HG03378 (cell line): ENCODE data around the gene PFN1.
A peak's percentile ranks its signal among the peaks of the same experiment; 100 is the strongest.

Experiments
- ATAC-seq: cut with Tn5 transposase; IDR thresholded peaks from one replicate; pipeline ENCODE4 v1.9.1; 2021; ENCODE audit warnings: mild to moderate bottlenecking, moderate library complexity; ENCODE audit not compliant: unreplicated experiment

The PFN1 gene

DNA sequence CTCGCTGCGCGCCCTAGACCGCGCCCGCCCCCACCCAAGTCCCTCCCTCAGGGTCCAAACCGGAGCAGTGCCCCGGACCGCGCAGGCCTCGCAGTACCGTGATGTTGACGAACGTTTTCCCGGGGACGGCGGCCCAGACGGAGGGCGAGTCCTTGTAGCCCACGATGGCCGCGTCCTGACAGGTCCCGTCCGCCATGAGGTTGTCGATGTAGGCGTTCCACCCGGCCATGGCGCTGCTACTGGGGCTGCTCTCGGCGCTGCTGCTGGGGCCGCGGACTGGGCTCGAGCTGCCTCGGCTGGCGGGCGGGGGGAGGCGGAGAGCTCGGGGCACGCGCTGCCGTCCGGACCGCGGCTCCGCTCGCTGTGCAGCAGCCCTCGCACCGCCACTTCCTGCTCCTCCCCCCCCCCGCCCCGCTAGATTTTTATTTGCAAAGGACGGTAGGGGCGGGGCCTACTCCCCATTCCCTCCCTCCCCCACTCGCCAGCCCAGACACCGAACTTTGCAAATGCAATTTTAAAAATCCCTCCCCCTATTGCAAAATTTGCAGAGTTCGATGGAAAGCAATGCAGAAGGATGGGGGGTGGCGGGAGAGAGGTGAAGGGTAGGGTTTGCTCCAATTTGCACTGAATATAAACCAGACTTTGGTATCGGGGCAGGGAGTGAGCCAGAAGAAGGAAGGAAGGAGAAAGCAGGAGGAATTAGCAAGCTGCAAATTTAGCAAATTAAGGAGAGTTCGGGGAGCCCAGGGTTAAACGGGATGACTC is at the start of gene PFN1:
PFN1 (minus strand) TSS at position 365 of the 765 bp plus-strand sequence; CDS start at position 229, 136 bp downstream.
- ATAC-seq, result peak; percentile 1

DNA sequence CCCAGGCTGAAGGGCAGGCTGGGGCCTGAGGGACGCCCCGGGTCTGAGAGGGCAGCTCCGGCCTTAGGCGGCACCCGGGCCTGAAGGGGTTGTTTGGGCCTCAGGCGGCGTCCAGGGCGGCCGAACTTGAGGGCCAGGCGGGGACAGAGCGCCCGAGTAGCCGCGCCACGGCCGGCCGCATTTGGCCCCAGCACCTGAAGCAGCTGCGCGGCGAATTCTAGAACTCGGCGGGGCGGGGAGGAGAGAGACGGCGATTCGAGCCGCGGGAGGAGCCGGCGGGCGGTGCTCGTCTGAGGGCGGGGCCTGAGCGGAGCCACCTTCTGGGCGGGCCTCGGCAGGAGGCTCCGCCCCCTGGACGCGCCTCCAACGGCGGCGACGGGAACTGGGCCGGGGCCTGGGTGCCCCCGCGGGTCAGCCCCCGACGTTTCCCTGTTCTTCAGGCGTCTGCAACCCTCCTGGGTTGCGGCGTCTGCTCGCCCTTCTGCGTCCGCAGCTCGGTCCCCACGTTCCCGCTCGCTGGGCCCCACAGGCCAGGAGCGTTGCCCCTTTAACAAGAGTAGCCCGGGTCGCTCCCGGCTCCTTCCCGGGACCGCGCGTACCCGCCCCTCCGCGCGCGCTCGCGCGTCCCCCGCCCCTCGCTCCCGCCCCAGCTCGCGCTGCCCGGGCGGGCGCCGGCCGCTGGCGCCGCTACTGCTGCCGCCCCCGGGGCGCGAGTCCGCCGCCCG is 49.1 kb upstream of the PFN1 start, which contains the start of the genes INCA1 and KIF1C:
INCA1 (minus strand) TSS at position 221 of the 725 bp plus-strand sequence. CDS start 3,085 bp downstream, outside the sequence.
KIF1C (plus strand) TSS at position 649 of the 725 bp plus-strand sequence. CDS start 2,297 bp downstream, outside the sequence.
- ATAC-seq, result peak; percentile 71

DNA sequence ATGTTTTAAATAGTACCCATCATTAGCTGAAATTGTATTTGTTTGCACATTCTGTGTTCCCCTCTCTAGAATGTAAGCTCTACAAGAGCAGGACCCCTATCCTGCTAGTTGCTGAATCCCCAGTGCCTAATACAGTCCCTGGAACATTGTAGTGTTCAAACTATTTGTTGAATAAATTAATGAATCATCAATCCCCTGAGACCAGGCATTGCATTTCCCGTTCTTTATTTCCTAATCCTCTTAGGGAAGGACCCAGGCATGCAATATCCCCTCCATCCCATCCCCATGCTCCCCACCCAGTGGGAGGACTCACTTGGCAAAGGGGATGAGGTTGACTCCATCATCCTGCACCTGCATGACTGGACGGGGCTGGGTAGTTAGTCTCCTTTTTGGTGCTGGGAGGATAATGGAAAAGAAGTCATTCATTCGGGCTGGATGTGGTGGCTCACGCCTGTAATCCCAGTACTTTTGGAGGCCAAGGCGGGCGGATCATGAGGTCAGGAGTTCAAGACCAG is 45.8 kb upstream of the PFN1 start:
- ATAC-seq, result no peak

DNA sequence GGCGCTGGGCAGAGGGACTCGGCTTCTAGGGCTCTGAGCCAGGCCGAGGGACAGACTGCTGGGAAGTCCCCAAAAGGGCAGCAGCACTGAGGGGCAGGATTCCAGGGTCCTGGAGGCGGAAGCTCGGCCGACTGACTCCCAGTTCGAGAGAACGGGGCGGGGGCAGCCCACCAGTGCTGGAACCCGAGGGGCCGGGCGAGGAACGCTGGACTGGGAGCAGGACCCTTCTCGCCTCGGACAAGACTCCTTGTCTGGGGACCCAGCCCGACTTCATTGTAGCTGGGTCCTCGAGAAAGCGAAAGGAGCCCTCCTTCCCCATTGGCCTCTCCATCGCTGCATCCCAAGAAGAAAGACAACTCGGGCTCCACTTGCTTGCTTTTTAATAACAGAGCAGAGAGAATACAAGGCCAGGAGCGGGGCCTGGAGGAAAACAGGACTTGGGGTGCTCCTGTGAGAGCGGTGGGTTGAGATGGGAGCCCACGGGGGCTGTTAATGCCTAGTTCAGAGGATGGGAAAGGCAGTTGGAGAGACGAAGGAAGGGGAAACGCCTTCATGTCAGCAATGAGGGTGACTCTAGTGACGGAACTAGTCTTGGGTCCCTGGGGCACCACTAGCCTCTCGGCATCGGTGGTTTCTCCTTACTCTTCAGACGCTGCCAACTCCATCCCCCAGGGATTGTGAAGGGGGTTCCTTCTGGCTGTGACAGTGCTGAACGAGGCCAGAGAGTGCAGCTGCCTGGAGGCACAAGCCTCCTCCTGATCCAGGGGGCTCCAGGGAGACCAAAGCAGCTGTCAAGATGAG is 39.6 kb upstream of the PFN1 start:
- ATAC-seq, result no peak

DNA sequence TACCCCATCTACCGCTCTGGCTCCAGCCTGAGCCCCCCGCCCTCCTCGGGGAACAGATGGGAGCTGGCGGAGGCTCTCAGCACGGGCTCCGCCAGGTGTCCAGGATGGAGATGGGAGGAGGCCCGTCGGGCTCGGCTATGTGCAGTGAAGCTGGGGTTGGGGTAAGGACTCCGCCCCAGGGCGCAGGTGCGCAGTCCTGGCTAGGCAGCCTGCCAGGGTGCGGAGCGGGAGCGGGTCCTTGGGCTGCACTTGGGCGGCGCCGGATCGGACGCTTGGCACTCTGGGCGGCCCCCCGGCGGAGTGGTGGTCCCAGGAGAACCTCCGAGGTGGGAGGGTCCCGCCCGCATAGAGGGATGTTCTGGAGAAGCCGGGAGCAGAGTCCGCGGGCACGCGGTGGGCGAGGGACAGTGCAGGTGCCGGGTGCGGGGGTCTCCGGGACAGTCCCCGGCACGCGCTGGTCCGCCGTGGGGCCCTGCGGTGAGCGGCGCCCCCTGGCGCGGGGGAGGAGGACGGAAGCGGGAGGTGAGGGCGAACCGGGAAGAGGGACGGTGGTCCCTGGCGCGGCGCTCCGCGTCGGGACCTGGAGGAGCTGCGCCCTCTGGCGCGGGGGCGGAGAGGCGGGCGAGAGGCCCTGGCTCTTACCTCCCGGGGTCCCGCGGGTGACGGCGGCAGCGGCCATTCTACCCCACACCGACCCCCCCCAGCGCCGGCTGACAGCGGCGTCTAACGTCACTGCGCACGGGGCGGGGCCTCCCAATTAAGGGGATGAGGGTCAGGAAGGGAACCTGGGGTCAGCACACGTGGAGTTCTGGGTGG is 38.8 kb upstream of the PFN1 start, which contains the start of gene CAMTA2:
CAMTA2 (minus strand) TSS at position 725 of the 816 bp plus-strand sequence. CDS start 1,453 bp downstream, outside the sequence.
- ATAC-seq, result peak; percentile 52

DNA sequence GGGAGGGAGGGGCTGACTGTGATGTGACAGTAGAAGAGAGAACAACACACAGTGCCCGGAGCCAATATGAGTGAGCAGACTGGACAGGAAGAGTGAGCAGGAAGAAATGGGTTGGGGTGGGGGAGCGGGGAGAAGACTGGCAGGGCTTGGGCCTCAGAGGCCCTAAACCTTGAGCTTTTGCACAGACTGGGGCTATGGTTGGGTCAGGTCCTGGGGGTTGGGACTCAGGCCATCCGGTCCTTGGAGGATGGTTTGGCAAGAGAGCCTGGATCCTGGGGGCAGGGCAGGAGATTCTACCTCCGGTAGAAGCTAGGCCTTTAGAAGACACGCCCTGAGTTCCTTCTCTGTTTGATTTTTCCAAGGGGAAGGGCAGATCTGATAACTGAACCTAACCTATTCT is 38.1 kb upstream of the PFN1 start:
- no peak for ATAC-seq

DNA sequence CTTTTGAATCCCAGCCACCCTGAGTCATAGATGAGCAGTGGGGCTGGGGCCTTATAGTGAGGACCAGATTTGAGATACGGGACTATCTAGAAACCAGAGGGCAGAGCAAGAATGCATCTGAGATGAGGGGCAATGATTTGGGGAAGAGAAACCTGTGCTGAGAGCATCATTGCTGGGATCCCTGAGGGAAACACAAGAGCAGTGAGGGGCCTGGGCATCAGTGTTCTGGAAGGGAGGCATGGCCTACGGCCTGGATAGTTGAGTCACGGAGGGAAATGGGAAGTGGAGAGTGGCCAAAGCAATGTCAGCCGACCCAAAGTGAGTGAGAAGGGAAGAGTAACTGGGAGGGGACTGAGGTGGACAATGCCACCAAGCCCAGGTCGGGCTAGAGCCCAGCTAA is 34.0 kb upstream of the PFN1 start:
- ATAC-seq, result no peak

DNA sequence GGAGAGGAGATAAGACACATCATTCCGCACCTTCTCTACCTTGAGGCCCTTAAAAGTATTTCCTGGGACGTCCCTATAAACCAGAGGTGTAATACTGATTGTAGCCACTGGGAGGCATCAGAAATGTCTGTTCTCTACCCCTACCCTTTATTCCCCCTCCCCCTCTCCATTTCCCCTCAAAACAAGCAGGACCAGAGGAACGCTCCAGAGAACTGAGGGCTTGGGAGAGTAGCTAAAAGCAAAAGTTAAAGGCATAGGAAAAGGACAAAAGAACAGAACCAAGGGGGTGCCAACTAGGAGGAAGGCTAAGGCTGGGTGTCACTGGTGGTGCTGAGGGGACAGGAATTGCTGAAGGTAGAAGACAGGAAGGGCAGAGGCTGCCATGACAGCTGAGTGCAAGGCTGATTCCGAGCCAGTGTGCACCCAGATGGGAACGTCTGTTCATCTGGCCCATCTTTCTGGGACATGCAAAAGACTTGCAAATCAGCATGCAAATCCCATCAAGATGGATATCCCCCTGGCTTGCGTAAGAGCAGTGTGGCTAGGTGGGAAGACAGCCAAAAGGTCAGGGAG is 32.4 kb upstream of the PFN1 start:
- ATAC-seq, result no peak

DNA sequence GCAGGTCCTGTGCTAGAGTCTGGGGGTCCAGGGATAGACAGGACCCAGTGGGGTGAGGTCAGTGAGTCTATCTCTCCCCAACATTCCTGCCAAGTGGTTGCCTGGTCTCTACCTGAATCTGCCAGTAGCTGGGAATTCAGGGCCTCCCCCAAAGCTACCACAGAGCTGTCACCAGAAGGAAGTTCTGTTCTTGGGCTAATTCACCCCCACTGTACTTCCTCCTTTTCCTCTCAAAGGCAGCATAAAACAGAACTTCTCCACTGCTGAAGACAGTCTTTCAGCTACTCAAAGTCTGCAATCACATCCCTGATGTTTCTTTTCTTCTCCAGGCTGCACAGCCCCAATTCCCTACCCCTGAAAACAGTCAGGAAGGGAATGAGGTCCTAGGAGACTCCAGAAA is 30.4 kb upstream of the PFN1 start:
- ATAC-seq, result no peak

DNA sequence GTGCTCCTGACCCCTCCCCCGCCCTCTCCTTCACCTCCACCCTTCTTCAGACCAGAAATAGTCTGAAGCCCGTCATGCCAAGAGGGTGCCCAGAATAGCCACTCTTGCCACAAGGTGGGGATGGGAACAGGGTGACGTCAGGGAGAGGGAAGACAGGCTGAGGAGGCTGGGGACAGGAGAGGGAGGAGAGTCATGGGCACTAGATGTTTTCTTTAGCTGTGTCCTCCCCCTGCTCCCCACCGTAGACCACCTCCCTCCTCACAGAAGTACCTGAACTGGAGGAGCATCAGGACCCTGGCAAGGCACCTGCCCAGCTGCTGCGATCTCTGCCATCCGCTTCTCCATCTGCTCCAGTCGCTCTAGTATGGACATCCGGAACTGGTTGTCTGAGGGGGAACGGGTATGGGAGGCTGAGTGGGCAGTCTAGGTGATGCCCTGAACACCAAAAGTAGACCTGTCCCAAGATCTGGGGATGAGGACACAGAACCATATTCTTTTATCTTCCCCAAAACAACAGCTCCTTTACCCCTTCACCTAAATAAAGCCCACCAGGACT is 25.9 kb upstream of the PFN1 start:
- ATAC-seq, result no peak

DNA sequence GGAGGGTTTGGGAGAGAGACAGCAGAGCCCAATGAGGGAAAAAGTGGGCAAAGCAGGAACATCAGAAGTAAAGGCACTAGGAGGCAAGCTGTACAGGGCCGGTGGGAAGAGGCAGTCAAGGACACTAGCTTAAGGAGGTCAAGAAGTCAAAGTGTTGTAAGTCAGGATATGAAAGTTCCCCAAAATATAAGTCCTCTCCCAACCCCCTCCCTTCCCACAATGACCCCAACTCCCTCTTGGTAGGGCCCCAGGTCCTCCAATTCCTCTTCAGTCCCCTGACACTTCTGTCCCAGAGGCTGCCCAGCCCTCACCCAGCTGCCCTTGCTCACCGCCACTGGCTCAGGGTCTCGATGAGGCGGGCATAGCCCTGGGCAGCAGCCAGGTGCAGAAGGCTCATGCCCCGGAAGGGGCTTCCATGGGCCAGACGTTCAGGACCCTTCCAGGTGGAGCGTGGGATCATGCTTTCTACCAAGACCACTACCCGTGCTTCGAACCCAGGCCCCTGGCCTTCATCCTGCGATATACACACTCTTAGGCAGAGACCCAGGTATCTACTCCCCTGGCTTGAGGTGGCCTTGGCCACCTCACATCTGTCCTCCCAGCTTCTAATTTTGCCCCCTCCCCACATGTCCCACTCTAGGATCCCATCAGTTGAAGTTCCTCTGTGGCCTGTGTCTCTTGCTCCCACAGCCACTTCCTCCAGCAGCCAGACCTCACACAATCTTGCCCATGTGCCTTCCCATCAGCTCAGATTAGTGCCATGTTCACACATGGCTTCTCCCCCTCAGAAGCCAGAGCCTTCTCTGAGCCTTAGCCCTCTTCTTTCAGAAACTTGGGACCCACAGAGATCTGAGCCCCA is 25.2 kb upstream of the PFN1 start:
- ATAC-seq, result no peak

DNA sequence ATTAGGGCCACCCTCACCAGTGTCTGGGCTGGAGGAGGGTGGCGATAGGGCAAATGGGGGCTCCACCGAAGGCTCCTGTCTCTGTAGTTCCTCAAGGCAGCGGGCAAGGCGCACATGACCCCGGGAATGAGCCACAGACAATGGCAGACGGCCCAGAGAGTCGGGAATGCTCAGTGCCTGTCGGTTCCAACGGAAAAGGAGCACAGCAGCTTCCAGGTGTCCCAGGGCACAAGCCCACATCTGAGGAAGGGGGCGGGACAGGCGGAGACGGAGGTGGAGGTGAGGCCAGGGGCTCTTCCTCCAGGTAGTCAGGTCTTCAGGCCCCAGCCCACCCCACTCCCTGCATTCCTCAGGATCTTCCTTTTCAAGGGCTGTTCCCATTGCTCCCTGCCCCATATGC is 24.4 kb upstream of the PFN1 start:
- no peak for ATAC-seq

DNA sequence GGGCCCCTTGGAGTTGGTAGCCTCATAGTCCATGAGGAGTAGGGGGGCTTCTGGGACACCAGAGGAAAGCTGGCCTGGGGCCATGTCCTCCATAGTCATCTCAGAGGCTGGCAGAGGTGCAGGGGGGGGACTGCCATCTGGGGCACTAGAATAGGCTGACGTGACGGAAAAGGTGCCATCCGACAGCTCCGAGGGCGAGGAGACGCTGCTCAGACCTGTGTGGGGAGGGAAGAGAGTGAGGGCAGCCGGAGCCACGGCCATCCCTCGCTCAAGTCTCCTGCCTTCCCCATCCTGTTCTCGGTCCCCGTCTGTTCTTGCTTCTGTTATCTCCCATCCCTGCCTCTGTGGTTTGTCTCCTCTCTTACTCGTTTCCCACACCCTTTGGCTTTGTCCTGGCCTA is 24.0 kb upstream of the PFN1 start:
- no peak for ATAC-seq

DNA sequence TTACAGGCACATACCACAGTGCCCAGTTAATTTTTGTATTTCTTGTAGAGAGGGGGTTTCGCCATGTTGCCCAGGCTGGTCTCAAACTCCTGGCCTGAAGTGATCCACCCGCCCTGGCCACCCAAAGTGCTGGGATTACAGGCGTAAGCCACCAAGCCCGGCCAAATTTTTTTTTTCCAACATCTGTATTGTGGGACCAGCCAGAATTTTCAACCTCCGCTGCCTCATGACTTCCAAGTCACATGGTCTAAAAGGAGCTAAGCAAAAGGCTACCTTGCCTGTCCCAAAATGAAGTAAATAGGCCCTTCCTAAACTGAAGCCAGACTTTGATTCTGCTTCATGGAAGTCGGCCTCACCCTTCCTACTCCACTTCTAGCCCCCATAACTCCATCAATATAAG is 23.5 kb upstream of the PFN1 start:
- no peak for ATAC-seq

DNA sequence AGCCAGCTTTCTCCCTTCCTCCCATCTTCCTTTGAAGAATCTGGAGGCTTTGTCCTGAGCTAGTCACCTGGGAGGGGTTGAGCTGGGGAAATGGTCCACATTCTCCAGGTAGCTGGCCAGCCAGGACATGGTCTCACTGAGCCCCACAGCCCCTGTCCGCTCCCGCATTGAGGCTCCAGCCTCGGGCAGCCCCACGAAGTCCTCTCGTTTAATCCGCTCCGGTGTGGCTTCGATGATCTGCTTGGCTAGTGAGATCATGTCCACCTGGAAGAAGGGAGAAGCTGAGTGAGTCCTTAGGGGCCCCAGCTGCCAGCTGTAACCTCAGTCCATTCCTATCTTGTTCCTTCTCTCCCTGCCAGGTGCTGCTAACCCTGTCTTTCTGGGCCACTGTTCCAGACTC is 21.9 kb upstream of the PFN1 start:
- no peak for ATAC-seq

DNA sequence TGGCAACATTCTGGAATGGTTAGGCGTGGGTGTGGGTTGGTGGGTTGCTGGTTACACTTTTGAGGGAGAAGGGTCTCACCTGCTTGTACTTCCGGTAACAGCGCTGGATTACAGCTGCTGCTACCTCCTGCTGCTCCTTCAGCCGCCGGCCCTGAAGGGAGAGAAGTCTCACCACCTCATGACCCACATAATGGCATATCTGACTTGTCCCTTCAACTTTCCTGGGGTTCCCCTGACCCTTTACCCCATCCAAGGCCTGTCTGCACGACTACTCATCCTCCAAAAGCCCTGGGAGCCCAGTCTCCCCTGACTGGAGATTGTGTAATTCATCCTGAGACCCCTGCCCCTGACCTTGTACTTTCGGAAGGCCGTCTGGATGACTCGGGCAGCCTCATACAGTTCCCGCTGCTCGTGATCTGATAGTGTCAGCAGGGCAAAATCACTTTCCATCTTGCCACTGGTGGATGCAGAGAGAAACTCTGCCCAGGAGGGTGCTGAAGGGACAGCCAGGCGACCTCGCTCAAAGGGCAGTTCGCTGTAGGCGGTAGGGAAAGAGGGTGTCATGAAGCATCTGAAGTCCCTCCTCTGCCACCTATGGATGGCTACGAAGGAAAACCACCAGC is 21.3 kb upstream of the PFN1 start:
- no peak for ATAC-seq

DNA sequence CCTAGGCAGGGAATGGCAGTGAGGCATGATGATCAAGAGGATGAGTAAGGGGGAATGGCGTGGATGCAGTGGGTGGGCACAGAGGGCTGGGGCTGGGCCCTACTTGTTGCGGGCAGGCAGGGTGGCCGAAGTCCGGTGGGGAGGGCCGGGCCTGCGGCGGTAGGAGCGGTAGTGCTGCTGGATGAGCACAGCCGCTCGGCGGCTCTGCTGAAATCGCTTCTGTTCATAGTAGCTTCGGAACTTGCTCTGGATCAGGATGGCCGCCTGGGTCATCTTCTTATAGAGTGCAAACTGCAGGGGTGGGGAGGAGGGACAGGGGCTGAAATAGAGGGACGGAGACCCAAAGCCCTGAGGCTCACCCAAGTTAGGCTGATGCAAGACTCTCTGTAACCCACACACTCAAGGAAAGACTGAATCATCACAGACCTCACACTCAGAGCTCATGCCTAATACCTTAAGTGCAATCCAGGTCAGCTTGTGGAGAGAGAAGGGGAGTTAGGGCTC is 20.8 kb upstream of the PFN1 start:
- no peak for ATAC-seq

DNA sequence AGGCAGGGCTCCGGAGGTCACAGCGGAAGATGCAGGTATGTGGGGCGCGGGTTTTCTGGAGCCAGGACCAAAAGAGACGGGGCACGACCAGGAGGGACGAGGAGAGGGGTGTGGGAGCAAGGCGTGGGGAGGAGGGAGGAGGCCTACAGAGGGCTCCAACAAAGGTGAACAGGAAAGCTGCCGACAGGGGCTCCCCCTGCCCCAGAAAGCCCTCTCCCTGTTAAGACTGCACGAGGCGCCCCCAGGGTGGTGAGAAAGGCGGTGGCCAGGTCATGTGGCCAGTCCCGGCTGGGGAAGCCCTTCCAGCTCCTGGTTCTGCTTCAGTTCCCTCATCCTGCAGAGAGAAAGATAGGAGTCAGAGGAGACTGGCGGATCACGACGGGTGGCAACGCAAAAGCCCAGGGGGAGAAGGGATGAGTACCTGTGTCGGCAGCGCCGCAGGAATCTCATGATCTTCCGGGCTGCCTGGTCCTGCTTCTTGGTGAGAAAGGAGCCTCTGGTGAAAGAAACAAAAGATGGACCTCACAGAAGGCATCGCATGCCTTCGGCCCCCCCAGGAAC is 20.2 kb upstream of the PFN1 start:
- ATAC-seq, result no peak
